Measurements from ENCODE around the gene ANO3.

ANO3 gene

GRCh38 chr11:26365284-26365683 is 33.4 kb downstream of the ANO3 start:
- no peak overlapping the region for H3K4me3 Mint-ChIP-seq
- no peaks in the 10 kb centered on the region for H3K4me1 Mint-ChIP-seq

GRCh38 chr11:26377619-26378018 is 45.7 kb downstream of the ANO3 start:
- Mint-ChIP-seq H3K4me1 (no peaks in the 10 kb centered on the region), H3K9me3 (peaks cover 37% of the 10 kb centered on the region), H3K36me3 (ENCODE audit: low read depth) (peaks cover 4% of the 10 kb centered on the region), H3K27me3 (ENCODE audit: low read depth, poor library complexity) (peaks cover 10% of the 10 kb centered on the region), H3K4me3 (no peak overlapping the region), H3K27ac (no peak overlapping the region)
- DNase-seq: no peak
- TF ChIP-seq CTCF (IDR thresholded peaks at IDR 0.05): no peak

More at GRCh38 chr11:26365284-26365683, 33.4 kb downstream of the ANO3 start:
- no peak for DNase-seq
- Mint-ChIP-seq H3K9me3 (peaks cover 33% of the 10 kb centered on the region), H3K27me3 (ENCODE audit: low read depth, poor library complexity) (no peaks in the 10 kb centered on the region), H3K36me3 (ENCODE audit: low read depth) (no peaks in the 10 kb centered on the region), H3K27ac (no peak overlapping the region)
- no peak for TF ChIP-seq CTCF (IDR thresholded peaks at IDR 0.05)

GRCh38 chr11:26399336-26399735 is 67.4 kb downstream of the ANO3 start:
- Mint-ChIP-seq H3K4me1 (no peaks in the 10 kb centered on the region), H3K27me3 (ENCODE audit: low read depth, poor library complexity) (peaks cover 3% of the 10 kb centered on the region), H3K9me3 (peaks cover 5% of the 10 kb centered on the region), H3K36me3 (ENCODE audit: low read depth) (no peaks in the 10 kb centered on the region), H3K27ac (no peak overlapping the region), H3K4me3 (no peak overlapping the region)
- no peak for TF ChIP-seq CTCF (IDR thresholded peaks at IDR 0.05)
- no peak for DNase-seq

GRCh38 chr11:26410706-26411366 is 78.9 kb downstream of the ANO3 start:
- Mint-ChIP-seq H3K36me3 (ENCODE audit: low read depth) (no peaks in the 10 kb centered on the region), H3K4me3 (no peak overlapping the region), H3K9me3 (no peaks in the 10 kb centered on the region), H3K4me1 (no peaks in the 10 kb centered on the region), H3K27me3 (ENCODE audit: low read depth, poor library complexity) (peaks cover 5% of the 10 kb centered on the region), H3K27ac (no peak overlapping the region)
- no peak for DNase-seq
- TF ChIP-seq CTCF (IDR thresholded peaks at IDR 0.05): no peak

GRCh38 chr11:26412955-26413354 is 81.0 kb downstream of the ANO3 start:
- Mint-ChIP-seq H3K4me1 (no peaks in the 10 kb centered on the region), H3K4me3 (no peak overlapping the region), H3K9me3 (no peaks in the 10 kb centered on the region), H3K27ac (no peak overlapping the region), H3K27me3 (ENCODE audit: low read depth, poor library complexity) (no peaks in the 10 kb centered on the region), H3K36me3 (ENCODE audit: low read depth) (no peaks in the 10 kb centered on the region)
- no peak for DNase-seq
- TF ChIP-seq CTCF (IDR thresholded peaks at IDR 0.05): no peak

- TF ChIP-seq CTCF (IDR thresholded peaks at IDR 0.05): no peak
- no peak for DNase-seq
- no peak overlapping the region for H3K27ac Mint-ChIP-seq
- no peak overlapping the region for H3K4me3 Mint-ChIP-seq
- H3K4me1 Mint-ChIP-seq: no peaks in the 10 kb centered on the region
- no peaks in the 10 kb centered on the region for H3K36me3 Mint-ChIP-seq (ENCODE audit: low read depth)
- H3K9me3 Mint-ChIP-seq: no peaks in the 10 kb centered on the region
- H3K27me3 Mint-ChIP-seq (ENCODE audit: low read depth, poor library complexity): no peaks in the 10 kb centered on the region
These were observed 86.5 kb downstream of the ANO3 start for GRCh38 chr11:26418386-26418912.
